ENCODE results near the gene CCDC40.

DNA sequence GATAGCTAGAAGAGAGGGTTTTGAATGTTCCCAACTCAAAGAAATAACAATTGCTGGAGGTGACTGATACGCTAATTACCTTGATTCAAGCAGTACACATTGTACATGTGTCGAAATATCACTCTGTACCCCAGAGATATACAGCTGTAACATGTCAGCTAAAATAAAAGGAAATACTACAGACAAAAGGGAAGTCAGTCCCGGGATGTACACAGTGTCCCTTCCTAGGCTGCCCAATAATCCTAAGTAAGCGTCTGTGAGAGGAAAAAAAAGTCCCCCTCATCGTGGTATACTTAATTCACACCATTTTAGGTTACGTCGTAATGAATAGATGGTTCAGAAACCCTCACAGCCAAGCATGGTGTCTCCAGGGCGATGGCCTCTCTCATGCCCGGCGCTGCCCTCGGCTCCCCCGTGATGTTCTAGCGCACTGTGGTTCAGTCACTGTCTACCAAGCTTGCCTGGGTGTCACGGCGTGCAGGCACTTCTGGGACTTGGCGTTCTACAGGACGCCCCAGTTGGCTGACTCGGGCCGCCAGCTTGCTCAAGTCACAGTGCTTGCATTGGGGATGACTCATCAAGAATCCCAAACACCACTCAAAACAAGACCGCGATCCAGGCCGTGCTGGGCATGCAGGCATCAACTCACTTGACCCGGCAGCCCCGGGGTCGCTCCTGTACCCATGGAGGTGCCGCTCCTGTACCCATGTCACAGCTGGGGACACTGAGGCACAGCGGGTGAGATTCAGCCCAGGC is 27.6 kb downstream of the CCDC40 start:
- TF ChIP-seq POLR2AphosphoS5 (IDR thresholded peaks at IDR 0.05): peak in 1 of 3 donors; percentile 8
- TF ChIP-seq, protein P1, sequence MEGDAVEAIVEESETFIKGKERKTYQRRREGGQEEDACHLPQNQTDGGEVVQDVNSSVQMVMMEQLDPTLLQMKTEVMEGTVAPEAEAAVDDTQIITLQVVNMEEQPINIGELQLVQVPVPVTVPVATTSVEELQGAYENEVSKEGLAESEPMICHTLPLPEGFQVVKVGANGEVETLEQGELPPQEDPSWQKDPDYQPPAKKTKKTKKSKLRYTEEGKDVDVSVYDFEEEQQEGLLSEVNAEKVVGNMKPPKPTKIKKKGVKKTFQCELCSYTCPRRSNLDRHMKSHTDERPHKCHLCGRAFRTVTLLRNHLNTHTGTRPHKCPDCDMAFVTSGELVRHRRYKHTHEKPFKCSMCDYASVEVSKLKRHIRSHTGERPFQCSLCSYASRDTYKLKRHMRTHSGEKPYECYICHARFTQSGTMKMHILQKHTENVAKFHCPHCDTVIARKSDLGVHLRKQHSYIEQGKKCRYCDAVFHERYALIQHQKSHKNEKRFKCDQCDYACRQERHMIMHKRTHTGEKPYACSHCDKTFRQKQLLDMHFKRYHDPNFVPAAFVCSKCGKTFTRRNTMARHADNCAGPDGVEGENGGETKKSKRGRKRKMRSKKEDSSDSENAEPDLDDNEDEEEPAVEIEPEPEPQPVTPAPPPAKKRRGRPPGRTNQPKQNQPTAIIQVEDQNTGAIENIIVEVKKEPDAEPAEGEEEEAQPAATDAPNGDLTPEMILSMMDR (IDR thresholded peaks at IDR 0.05): no peak
- TF ChIP-seq POLR2A (IDR thresholded peaks at IDR 0.05): no peak
